Esophagus muscularis mucosa (tissue), 4 donors: Measurements from ENCODE around the gene SEC14L1. TPM values are rescaled to one million over a fixed set of nuclear protein-coding genes. Genes with fewer than 3 reads are reported as not detected.

Source experiments
- DNase-seq: peaks from one replicate; pipeline ENCODE4 v3.0.0-alpha.2; 2017; ENCODE audit errors: extremely low spot score
- H3K27ac ChIP-seq, 4 donors: fragments of 200-600 bp; sonication (generic); replicated peaks in 1 of 4; 1 replicate in 3 of 4; 2 replicates in 1 of 4; pipeline ENCODE4 v1.5.1; 2016 to 2019; ENCODE audit warnings: mild to moderate bottlenecking in 1 of 4
- H3K27me3 ChIP-seq, 4 donors: fragments of 200-600 bp; sonication (generic); one replicate each; pipeline versions ENCODE4 v1.5.1 to v1.6.0; 2016 to 2019
- H3K36me3 ChIP-seq, 4 donors: fragments of 200-600 bp; sonication (generic); one replicate each; pipeline ENCODE4 v1.5.1; 2016 to 2019
- H3K4me1 ChIP-seq, 4 donors: fragments of 200-600 bp; sonication (generic); one replicate each; pipeline ENCODE4 v1.5.1; 2016 to 2019
- H3K4me3 ChIP-seq, 4 donors: fragments of 200-600 bp; sonication (generic); 1 replicate in 2 of 4; 2 replicates in 2 of 4; pipeline ENCODE4 v1.5.1; 2016 to 2019; ENCODE audit warnings: mild to moderate bottlenecking in 4 of 4, moderate library complexity in 1 of 4
- H3K9me3 ChIP-seq, 4 donors: fragments of 200-600 bp; sonication (generic); 1 replicate in 3 of 4; 2 replicates in 1 of 4; pipeline ENCODE4 v1.5.1; 2016 to 2019
- EP300 ChIP-seq: sonication (generic); formaldehyde crosslinking; IDR thresholded peaks from one replicate; pipeline ENCODE4 v1.6.1; 2017; ENCODE audit warnings: antibody characterized with exemption
- POLR2A ChIP-seq: fragments of 450-650 bp; IDR thresholded peaks from one replicate; pipeline ENCODE4 v1.6.1; 2017; ENCODE audit warnings: antibody characterized with exemption, moderate library complexity, mild to moderate bottlenecking, low read depth
- POLR2AphosphoS5 ChIP-seq, 2 donors: sonication (generic); formaldehyde crosslinking; IDR thresholded peaks; one replicate each; pipeline ENCODE4 v1.6.1; 2017; ENCODE audit warnings: antibody characterized with exemption in 2 of 2
- WGBS: methylation state at CpG from one replicate; pipeline ENCODE4 v1.1.5; 2018; 5-methylcytosine and 5-hydroxymethylcytosine counted together
- intact Hi-C: fragments of 100-400 bp; cut with DNase I; formaldehyde crosslinking; loops from one replicate; pipeline ENCODE4 v1.15.1; 2023
- total RNA-seq, 4 donors: library from RNA; depleted of rRNA; stranded (reverse); fragments of >200 nt; gene quantifications; one replicate each; pipeline versions ENCODE4 v1.1.0 to v1.2.1, GENCODE V29; 2016
- TF ChIP-seq, protein P1 (sequence below), 3 experiments: fragments of 200-600 bp in 2 of 3; fragments of 450-650 bp in 1 of 3; sonication (generic) in 2 of 3; IDR thresholded peaks; one replicate each; pipeline ENCODE4 v1.5.1; 2017 to 2019; ENCODE audit warnings: antibody characterized with exemption in 3 of 3, mild to moderate bottlenecking in 2 of 3, moderate library complexity in 1 of 3

The SEC14L1 gene
- total RNA-seq, 4 donors from 2014 or later = 40.7 to 96.4 (median 64.4) TPM

DNA sequence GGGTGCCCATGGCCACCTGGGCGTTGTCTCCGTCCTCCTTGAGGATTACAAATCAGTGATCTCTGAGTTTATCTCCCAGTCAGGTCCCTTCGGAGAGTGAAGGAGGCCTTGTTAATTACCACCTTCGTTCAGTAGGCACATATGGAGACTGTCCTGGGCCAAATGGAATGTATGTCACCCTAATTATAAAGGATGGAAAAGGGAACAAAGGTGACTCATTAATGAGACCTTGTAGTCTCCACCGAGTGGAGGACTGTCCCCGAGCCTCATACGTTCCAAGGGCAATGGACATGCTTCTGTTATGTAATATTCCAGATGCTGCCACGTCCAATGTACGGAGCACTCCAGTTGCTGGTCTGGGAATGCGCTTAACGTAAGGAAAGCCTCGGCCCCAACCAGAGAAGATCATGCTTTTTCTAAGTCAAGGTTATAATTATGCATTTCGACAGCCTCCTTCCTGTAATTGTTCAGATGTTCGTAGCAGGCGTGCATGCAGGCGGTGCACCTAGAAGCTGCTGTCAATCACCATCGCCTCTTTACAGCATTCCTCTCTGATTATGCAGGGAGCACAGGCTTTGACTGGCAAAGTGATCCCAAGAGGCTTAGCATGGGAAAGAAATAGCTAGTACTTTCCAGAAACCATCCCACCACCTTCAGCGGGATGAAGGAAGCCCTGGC is 22.4 kb upstream of the SEC14L1 start:
- TF ChIP-seq, protein P1, sequence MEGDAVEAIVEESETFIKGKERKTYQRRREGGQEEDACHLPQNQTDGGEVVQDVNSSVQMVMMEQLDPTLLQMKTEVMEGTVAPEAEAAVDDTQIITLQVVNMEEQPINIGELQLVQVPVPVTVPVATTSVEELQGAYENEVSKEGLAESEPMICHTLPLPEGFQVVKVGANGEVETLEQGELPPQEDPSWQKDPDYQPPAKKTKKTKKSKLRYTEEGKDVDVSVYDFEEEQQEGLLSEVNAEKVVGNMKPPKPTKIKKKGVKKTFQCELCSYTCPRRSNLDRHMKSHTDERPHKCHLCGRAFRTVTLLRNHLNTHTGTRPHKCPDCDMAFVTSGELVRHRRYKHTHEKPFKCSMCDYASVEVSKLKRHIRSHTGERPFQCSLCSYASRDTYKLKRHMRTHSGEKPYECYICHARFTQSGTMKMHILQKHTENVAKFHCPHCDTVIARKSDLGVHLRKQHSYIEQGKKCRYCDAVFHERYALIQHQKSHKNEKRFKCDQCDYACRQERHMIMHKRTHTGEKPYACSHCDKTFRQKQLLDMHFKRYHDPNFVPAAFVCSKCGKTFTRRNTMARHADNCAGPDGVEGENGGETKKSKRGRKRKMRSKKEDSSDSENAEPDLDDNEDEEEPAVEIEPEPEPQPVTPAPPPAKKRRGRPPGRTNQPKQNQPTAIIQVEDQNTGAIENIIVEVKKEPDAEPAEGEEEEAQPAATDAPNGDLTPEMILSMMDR (IDR thresholded peaks at IDR 0.05) = no peak
- TF ChIP-seq POLR2AphosphoS5 (IDR thresholded peaks at IDR 0.05) = peak; percentile 45 to 67
- WGBS = 86% methylated on average over 18 of the region's 18 CpGs
- H3K27ac ChIP-seq = peak overlapping the region; percentile 31 to 65 (median 60)
- H3K4me1 ChIP-seq = peaks cover 34 to 53% (median 45%) of the 10 kb centered on the region in 4 donors
- H3K9me3 ChIP-seq = no peaks in the 10 kb centered on the region
- intact Hi-C loops = no loop called here
- no peak for DNase-seq
- H3K36me3 ChIP-seq = no peaks in the 10 kb centered on the region
- H3K27me3 ChIP-seq = no peaks in the 10 kb centered on the region
- H3K4me3 ChIP-seq = no peak overlapping the region

DNA sequence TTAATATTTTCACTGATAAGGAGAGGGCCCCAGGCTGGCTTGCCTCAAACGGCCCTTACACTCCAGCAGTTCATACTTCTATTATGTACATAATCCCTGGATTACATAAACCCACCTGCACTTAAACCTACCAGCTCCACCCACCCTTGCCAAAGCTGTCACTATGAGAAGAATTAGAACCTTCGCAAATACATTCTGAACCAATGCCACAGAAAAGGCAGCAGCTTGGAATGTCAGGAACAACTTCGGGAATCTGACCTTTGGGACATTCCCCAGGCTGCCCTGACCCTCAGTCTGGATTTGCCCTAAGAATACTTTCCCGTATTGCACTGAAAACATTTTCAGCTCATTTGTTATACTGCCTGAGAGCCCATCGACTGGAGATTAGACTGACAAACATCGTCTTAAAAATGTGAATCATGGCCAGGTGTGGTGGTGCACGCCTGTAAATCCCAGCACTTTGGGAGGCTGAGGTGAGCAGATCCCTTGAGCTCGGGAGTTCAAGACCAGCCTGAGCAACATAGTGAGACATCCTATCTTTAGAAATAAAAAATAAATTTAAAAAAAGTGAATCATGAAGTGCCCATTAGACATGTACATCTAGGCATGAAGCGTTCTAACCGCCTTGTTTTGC is 21.0 kb upstream of the SEC14L1 start:
- no peak for DNase-seq
- intact Hi-C loops = no loop called here
- H3K36me3 ChIP-seq = no peaks in the 10 kb centered on the region
- no peaks in the 10 kb centered on the region for H3K9me3 ChIP-seq
- TF ChIP-seq POLR2AphosphoS5 (IDR thresholded peaks at IDR 0.05) (no peak), POLR2A (no peak), EP300 (no peak)
- TF ChIP-seq, protein P1 (IDR thresholded peaks at IDR 0.05) = no peak
- no peak overlapping the region for H3K4me3 ChIP-seq
- peaks cover 45 to 60% (median 55%) of the 10 kb centered on the region in 4 donors for H3K4me1 ChIP-seq
- peak overlapping the region; percentile 15 to 65 (median 54) for H3K27ac ChIP-seq
- H3K27me3 ChIP-seq = no peaks in the 10 kb centered on the region
- 85% methylated on average over 10 of the region's 10 CpGs for WGBS

DNA sequence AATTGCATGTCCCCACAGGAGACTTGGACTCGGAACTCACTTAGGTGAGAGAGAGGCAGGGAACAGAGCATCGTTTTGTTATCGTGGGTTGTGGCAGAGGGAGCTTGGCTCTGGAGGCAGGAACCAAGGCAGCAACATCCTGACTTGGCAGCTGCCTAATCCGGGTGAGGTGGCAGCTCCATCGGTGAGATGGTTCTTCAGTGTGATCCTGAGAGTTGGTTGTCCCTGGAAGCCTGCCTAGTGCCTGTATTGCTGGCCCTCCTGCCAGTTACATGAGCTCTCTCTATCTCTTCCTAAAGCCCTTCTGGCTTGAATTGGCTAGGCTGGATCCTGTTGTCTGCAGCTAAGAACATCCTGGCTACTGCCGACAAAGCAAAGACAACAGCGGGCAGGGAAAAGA is 19.9 kb upstream of the SEC14L1 start:
- Histone ChIP-seq H3K9me3 (no peaks in the 10 kb centered on the region), H3K27ac (peak overlapping the region; percentile 49 to 65 (median 52)), H3K4me3 (no peak overlapping the region), H3K36me3 (no peaks in the 10 kb centered on the region), H3K4me1 (peaks cover 49 to 60% (median 55%) of the 10 kb centered on the region in 4 donors), H3K27me3 (no peaks in the 10 kb centered on the region)
- DNase-seq = no peak
- TF ChIP-seq EP300 (no peak), POLR2AphosphoS5 (IDR thresholded peaks at IDR 0.05) (peak; percentile 45 to 57), POLR2A (no peak)
- TF ChIP-seq, protein P1 (IDR thresholded peaks at IDR 0.05) = no peak
- 81% methylated on average over 5 of the region's 7 CpGs for WGBS
- intact Hi-C loops = no loop called here

DNA sequence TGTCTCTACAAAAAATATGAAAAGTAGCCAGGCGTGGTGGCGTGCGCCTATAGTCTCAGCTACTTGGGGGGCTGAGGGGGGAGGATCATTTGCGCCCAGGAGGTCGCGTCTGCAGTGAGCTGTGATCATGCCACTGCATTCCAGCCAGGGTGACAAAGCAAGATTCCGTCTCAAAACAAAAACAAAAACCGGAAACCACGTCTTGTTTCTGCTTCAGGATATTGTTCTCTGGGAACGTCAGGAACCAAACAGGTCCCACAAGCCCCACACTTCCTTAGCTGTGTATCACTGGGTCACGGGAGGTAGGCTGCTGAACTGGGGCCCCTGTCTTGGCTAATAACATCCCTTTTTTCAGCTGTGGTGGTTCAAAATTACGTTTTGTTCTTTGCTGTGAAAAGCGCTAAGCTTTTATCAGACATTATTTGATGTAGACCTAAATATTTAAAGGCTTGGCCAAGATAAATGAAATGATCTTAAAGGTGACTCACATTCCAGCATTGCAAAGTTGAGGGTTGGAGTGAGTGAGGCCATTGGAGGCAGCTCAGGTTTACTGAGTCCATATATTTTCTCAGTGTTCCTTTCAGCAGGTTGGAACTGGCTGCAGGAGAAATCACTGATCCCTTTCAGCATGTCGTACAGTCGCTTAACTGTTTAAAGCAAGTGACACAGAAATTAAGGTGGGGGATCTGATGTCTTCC is 16.4 kb upstream of the SEC14L1 start:
- no peak for DNase-seq
- TF ChIP-seq, protein P1 (IDR thresholded peaks at IDR 0.05) = no peak
- TF ChIP-seq POLR2A (no peak), POLR2AphosphoS5 (IDR thresholded peaks at IDR 0.05) (peak; percentile 56 to 73), EP300 (no peak)
- H3K36me3 ChIP-seq = no peaks in the 10 kb centered on the region
- peaks cover 37 to 49% (median 44%) of the 10 kb centered on the region in 4 donors for H3K4me1 ChIP-seq
- peak overlapping the region; percentile 51 to 68 (median 56) for H3K27ac ChIP-seq
- intact Hi-C loops = no loop called here
- no peaks in the 10 kb centered on the region for H3K27me3 ChIP-seq
- 56% methylated on average over 15 of the region's 15 CpGs for WGBS
- no peak overlapping the region for H3K4me3 ChIP-seq
- H3K9me3 ChIP-seq = no peaks in the 10 kb centered on the region
